ENCODE data around the gene FAM222B.
"Not testable (repeated sequence)": the region's sequence is repeated elsewhere in the genome, so short reads cannot be mapped to it uniquely, and the experiment has no call there.

FAM222B gene

GRCh38 chr17:28811651-28812090 is 30.9 kb downstream of the FAM222B start:
- peak overlapping the region; percentile 78 to 91 (median 86) for H3K27ac ChIP-seq
- peaks cover 0 to 9% (median 7%) of the 10 kb centered on the region in 11 experiments; a peak in 11 of 22 replicates for H3K36me3 ChIP-seq
- peak overlapping the region; percentile 68 to 93 (median 86) for H3K4me3 ChIP-seq
- H4K20me1 ChIP-seq = peaks cover 0 to 38% (median 15%) of the 10 kb centered on the region in 11 experiments; a peak in 10 of 22 replicates
- no peaks in the 10 kb centered on the region for H3K9me3 ChIP-seq (replicated peaks in 1 of 11)
- H3K4me2 ChIP-seq = peak overlapping the region; percentile 71 to 98 (median 89)
- H3K4me1 ChIP-seq = peaks cover 43 to 61% (median 54%) of the 10 kb centered on the region in 10 experiments
- peak overlapping the region; percentile 81 to 92 (median 87) for H3K9ac ChIP-seq
- no peak for TF ChIP-seq Cebpa-rat (IDR thresholded peaks at IDR 0.05)
- H3K27me3 ChIP-seq = no peaks in the 10 kb centered on the region

DNA sequence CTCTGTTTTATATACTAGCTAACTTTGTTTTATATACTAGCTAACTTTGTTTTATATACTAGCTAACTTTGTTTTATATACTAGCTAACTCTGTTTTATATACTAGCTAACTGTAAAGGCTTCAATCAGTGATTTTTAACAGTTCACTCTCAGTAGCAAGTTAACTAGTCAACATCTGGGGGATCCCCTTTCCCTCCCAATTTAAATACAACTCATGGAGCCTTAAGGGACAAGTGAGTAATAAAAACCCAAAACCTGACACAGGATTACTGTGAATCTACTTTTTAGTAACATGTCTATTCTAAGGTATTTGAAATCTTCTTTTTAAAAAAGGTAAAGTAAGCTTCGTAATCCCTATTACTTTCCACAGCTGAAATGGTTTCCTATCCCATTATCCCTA is 32.2 kb downstream of the FAM222B start:
- Histone ChIP-seq H3K27ac (no peak overlapping the region), H3K4me2 (peak overlapping the region in 9 of 11 experiments; percentile 71 to 98 (median 89); a peak in 14 of 22 replicates), H3K9ac (peak overlapping the region in 1 of 11 experiments; percentile 92; a peak in 1 of 22 replicates)

DNA sequence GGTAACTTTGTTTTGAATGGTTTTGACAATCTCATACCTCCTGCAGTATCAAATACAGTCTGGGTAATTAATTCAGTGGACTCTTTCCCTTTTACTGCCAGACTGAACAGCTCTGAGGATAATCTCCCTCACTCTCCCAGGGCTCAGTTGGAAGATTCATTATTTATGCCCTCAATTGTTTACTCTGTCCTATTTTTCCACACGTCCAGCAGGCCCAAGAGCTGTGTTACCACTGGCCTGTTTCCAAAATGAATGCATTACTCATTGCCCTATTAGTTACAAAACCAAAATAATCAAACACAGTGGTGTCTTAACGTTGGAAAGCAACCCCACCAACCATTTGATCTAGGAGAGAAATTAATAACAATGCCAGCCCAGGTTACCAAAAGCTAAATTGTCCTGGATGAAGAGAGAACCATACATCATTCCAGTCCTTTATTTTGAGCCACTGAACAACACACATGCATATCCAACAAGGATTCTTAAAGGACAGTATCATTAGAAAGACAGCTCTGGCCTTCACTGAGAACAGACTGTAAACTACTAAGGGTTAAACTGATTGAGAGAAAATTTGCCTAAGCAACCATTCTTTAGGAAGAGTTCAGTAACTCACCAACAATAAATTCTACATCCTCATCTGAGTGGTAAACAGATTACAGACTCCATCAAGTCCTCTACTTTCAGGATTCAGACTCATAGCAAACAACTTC is 34.5 kb downstream of the FAM222B start:
- H4K20me1 ChIP-seq = peaks cover 4 to 52% (median 15%) of the 10 kb centered on the region in 11 experiments; a peak in 14 of 22 replicates
- no peak for TF ChIP-seq Cebpa-rat (IDR thresholded peaks at IDR 0.05)
- H3K9ac ChIP-seq = peak overlapping the region in 5 of 11 experiments; percentile 3 to 33 (median 19); a peak in 6 of 22 replicates
- H3K36me3 ChIP-seq = peaks cover 34 to 45% (median 43%) of the 10 kb centered on the region in 11 experiments
- peaks cover 34 to 52% (median 44%) of the 10 kb centered on the region in 10 experiments for H3K4me1 ChIP-seq
- H3K4me2 ChIP-seq = peak overlapping the region; percentile 7 to 98 (median 53); a peak in 20 of 22 replicates
- no peaks in the 10 kb centered on the region for H3K9me3 ChIP-seq (replicated peaks in 1 of 11)
- H3K4me3 ChIP-seq = no peak overlapping the region
- H3K27ac ChIP-seq = peak overlapping the region in 6 of 11 experiments; percentile 41 to 70 (median 64); a peak in 11 of 22 replicates
- no peaks in the 10 kb centered on the region for H3K27me3 ChIP-seq

More for the DNA sequence above, 32.2 kb downstream of the FAM222B start:
- TF ChIP-seq Cebpa-rat (IDR thresholded peaks at IDR 0.05) = no peak
- no peak overlapping the region for H3K4me3 ChIP-seq
- peaks cover 11 to 22% (median 19%) of the 10 kb centered on the region in 11 experiments for H3K36me3 ChIP-seq
- peaks cover 43 to 61% (median 54%) of the 10 kb centered on the region in 10 experiments for H3K4me1 ChIP-seq
- H4K20me1 ChIP-seq = peaks cover 0 to 42% (median 15%) of the 10 kb centered on the region in 11 experiments; a peak in 11 of 22 replicates
- H3K9me3 ChIP-seq (replicated peaks in 1 of 11) = no peaks in the 10 kb centered on the region
- no peaks in the 10 kb centered on the region for H3K27me3 ChIP-seq

DNA sequence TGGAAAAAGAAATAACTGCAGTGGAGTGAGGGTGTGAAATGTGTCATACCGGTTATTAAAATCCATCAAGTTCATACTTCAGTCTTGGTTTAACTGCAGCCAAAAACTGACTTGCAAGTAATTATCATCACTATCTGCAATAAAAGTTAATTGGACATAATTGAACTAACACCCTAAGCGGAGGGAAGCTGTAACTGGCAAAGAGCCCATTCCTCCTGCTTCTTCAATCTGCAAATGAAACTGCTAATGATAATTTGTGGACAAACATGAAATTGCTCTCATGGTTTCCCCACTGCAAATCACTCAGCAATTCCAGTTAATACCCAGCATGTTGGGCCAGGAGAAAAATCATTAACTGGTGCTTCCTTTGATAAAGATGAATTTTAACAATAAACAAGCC is 46.5 kb downstream of the FAM222B start:
- peaks cover 8 to 71% (median 22%) of the 10 kb centered on the region in 11 experiments; a peak in 18 of 22 replicates for H3K36me3 ChIP-seq
- no peak overlapping the region for H3K27ac ChIP-seq
- H3K27me3 ChIP-seq = no peaks in the 10 kb centered on the region
- no peak overlapping the region for H3K4me3 ChIP-seq
- peaks cover 28 to 88% (median 66%) of the 10 kb centered on the region in 11 experiments; a peak in 19 of 22 replicates for H4K20me1 ChIP-seq
- H3K9ac ChIP-seq = no peak overlapping the region
- TF ChIP-seq Cebpa-rat (IDR thresholded peaks at IDR 0.05) = no peak
- H3K4me2 ChIP-seq = no peak overlapping the region
- no peaks in the 10 kb centered on the region for H3K9me3 ChIP-seq (replicated peaks in 1 of 11)
- H3K4me1 ChIP-seq = peaks cover 0 to 14% (median 0%) of the 10 kb centered on the region in 10 experiments; a peak in 5 of 20 replicates

DNA sequence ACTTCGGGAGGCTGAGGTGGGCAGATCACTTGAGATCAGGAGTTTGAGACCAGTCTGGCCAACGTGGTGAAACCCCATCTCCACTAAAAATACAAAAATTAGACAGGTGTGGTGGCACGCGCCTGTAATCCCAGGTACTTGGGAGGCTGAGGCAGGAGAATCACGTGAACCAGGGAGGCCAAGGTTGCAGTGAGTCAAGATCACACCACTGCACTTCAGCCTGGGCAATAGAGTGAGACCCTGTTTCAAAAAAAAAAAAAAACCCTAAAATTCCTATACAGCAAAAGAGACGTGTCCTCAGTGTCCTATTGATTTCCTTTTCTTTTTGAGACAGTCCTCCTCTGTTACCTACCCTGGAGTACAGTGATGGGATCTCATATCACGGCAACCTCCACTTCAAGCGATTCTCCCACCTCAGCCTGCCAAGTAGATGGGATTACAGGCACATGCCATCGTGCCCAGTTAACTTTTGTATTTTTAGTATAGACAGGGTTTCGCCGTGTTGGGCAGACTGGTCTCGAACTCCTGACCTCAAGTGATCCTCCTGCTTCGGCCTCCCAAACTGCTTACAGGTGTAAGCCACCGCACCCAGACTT is 47.6 kb downstream of the FAM222B start:
- H3K9me3 ChIP-seq (replicated peaks in 1 of 11); H3K27me3 ChIP-seq; H3K4me2 ChIP-seq; H3K27ac ChIP-seq; H3K9ac ChIP-seq; H3K4me3 ChIP-seq: not testable (repeated sequence)
- Histone ChIP-seq H3K36me3 (peaks cover 4 to 75% (median 17%) of the 10 kb centered on the region in 11 experiments; a peak in 18 of 22 replicates), H3K4me1 (peaks cover 0 to 14% (median 4%) of the 10 kb centered on the region in 10 experiments; a peak in 8 of 20 replicates), H4K20me1 (peaks cover 28 to 93% (median 71%) of the 10 kb centered on the region in 11 experiments; a peak in 19 of 22 replicates)

DNA sequence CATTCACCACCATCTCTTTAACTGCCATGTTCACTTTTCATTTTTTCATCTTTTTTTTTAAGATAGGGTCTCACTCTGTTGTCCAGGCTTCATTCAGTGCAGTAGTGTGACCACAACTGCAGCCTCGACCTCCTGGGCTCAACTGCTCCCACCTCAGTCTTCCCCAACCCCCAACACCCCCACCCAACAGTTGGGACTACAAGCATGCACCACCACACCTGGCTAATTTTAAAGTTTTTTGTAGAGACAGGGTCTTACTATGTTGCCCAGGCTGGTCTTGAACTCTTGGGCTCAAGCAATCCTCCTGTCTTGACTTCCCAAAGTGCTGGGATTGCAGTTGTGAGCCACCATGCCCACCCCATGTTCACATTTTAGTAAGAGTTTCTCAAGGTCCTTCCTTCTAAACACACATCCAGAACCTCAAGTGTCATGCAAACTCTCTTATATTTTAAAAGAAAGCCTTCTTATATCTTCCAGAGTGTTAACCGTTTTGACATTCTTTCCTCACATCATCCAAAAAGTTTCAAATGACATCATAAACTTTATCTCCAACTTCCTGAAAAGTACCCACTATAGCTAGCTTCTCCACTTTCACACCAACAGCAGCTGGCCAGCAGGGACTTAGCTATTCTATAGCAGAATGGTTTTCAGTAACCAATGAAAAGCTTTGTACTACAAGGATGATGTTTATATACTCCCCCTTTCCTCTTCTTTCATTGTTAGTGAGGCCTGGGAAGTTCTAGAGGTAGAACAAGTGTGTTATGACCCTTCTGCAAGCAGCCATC is 49.5 kb downstream of the FAM222B start:
- H3K27me3 ChIP-seq = no peaks in the 10 kb centered on the region

DNA sequence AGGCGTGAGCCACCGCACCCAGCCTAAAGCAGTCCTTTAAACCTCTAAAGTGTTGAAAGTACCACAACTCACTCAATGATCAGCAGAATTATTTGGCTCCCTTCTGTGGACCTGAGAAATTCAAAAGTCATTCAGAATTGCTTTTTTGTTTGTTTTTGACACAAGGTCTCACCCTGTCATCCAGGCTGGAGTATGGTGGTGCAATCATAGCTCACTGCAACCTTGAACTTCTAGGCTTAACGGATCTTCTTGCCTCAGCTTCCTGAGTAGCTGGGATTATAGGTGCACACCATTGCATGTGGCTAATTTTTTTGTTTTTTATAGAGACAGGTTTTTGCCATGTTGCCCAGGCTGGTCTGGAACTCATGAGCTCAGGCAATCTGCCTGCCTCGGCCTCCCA is 54.5 kb downstream of the FAM222B start:
- H3K4me1 ChIP-seq = peaks cover 0 to 17% (median 2%) of the 10 kb centered on the region in 10 experiments; a peak in 7 of 20 replicates
- H3K9me3 ChIP-seq (replicated peaks in 1 of 11) = no peaks in the 10 kb centered on the region
- H3K36me3 ChIP-seq = peaks cover 0 to 49% (median 7%) of the 10 kb centered on the region in 11 experiments; a peak in 9 of 22 replicates
- H3K4me3 ChIP-seq = no peak overlapping the region
- no peak overlapping the region for H3K27ac ChIP-seq
- H4K20me1 ChIP-seq = peaks cover 3 to 74% (median 52%) of the 10 kb centered on the region in 11 experiments; a peak in 17 of 22 replicates
- H3K4me2 ChIP-seq = no peak overlapping the region
- no peak for TF ChIP-seq Cebpa-rat (IDR thresholded peaks at IDR 0.05)
- H3K27me3 ChIP-seq = no peaks in the 10 kb centered on the region
- H3K9ac ChIP-seq = no peak overlapping the region

More for the DNA sequence above, 49.5 kb downstream of the FAM222B start:
- Histone ChIP-seq H3K9me3 (replicated peaks in 1 of 11) (no peaks in the 10 kb centered on the region), H3K36me3 (peaks cover 0 to 74% (median 12%) of the 10 kb centered on the region in 11 experiments; a peak in 13 of 22 replicates), H3K9ac (no peak overlapping the region), H3K4me2 (no peak overlapping the region), H3K4me3 (no peak overlapping the region), H4K20me1 (peaks cover 28 to 98% (median 73%) of the 10 kb centered on the region in 11 experiments; a peak in 19 of 22 replicates), H3K27ac (no peak overlapping the region), H3K4me1 (peaks cover 0 to 14% (median 8%) of the 10 kb centered on the region in 10 experiments; a peak in 9 of 20 replicates)
- TF ChIP-seq Cebpa-rat (IDR thresholded peaks at IDR 0.05) = no peak

DNA sequence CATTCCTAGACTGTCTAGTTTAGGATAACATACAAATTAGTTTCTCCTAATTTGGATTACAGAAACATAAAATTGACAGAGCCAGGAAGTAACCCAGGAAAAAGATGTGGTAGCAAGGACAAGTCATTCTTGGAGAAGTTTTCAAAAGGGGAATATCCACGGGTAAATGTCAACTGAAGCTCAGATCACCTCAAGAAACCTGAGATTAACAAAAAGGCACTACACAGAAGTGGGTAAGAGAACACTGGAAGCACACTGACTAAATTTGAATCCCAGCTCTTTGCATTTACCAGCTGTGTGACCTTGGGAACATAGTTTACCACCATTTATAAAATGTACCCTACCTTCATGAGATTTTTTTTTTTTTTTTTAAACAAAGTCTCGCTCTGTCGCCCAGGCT is 59.4 kb downstream of the FAM222B start:
- Histone ChIP-seq H3K9ac (no peak overlapping the region), H3K4me2 (no peak overlapping the region), H3K4me1 (peaks cover 0 to 18% (median 9%) of the 10 kb centered on the region in 10 experiments; a peak in 14 of 20 replicates), H4K20me1 (peaks cover 0 to 85% (median 32%) of the 10 kb centered on the region in 11 experiments; a peak in 14 of 22 replicates), H3K27ac (no peak overlapping the region), H3K4me3 (no peak overlapping the region), H3K9me3 (replicated peaks in 1 of 11) (no peaks in the 10 kb centered on the region; a peak in 1 of 22 replicates), H3K36me3 (peaks cover 13 to 35% (median 19%) of the 10 kb centered on the region in 11 experiments; a peak in 21 of 22 replicates), H3K27me3 (no peaks in the 10 kb centered on the region)
- TF ChIP-seq Cebpa-rat (IDR thresholded peaks at IDR 0.05) = no peak

GRCh38 chr17:28779601-28780000 is 63.0 kb downstream of the FAM222B start:
- H3K9ac ChIP-seq = not testable (repeated sequence)

More at GRCh38 chr17:28779601-28780000, 63.0 kb downstream of the FAM222B start:
- peaks cover 0 to 28% (median 20%) of the 10 kb centered on the region in 10 experiments; a peak in 18 of 20 replicates for H3K4me1 ChIP-seq
- H3K27me3 ChIP-seq; H3K27ac ChIP-seq; H3K4me3 ChIP-seq; H3K9me3 ChIP-seq (replicated peaks in 1 of 11): not testable (repeated sequence)
- H4K20me1 ChIP-seq = peaks cover 17 to 88% (median 45%) of the 10 kb centered on the region in 11 experiments; a peak in 16 of 22 replicates
- H3K4me2 ChIP-seq = peak overlapping the region in 5 of 11 experiments; percentile 20 to 40 (median 28); a peak in 4 of 22 replicates
- peaks cover 13 to 29% (median 19%) of the 10 kb centered on the region in 11 experiments; a peak in 21 of 22 replicates for H3K36me3 ChIP-seq

Measured in BLaER1 treated with 17β-estradiol and CSF1 and Interleukin-3, amounts not matched to agents 10 nM and 100 nM (cell line).